ENCODE results near the gene RTF2.
"Not testable (repeated sequence)": the region's sequence is repeated elsewhere in the genome, so short reads cannot be mapped to it uniquely, and the experiment has no call there.

RTF2 gene

GRCh38 chr20:56520180-56520579 is 51.8 kb downstream of the RTF2 start:
- no peak for DNase-seq (ENCODE audit: low read depth)
- no peak overlapping the region for H3K4me3 ChIP-seq (ENCODE audit: low read length)
- peaks cover 46% of the 10 kb centered on the region for H3K36me3 ChIP-seq (ENCODE audit: control insufficient read depth, insufficient read depth, low read length, severe bottlenecking)
- H3K9ac ChIP-seq (ENCODE audit: low read length), result no peak overlapping the region
- peaks cover 7% of the 10 kb centered on the region for H3K9me3 ChIP-seq (ENCODE audit: control insufficient read depth, low read length)
- H3K4me1 ChIP-seq (ENCODE audit: control insufficient read depth, insufficient read depth, low read length), result peaks cover 8% of the 10 kb centered on the region
- H3K27me3 ChIP-seq (replicated peaks; ENCODE audit: control insufficient read depth, insufficient read depth, low read length), result no peaks in the 10 kb centered on the region

GRCh38 chr20:56520746-56521354 is 52.4 kb downstream of the RTF2 start:
- H3K36me3 ChIP-seq (ENCODE audit: control insufficient read depth, insufficient read depth, low read length, severe bottlenecking), result peaks cover 46% of the 10 kb centered on the region
- not testable (repeated sequence) for H3K9me3 ChIP-seq (ENCODE audit: control insufficient read depth, low read length); H3K4me3 ChIP-seq (ENCODE audit: low read length); H3K4me1 ChIP-seq (ENCODE audit: control insufficient read depth, insufficient read depth, low read length); H3K27me3 ChIP-seq (replicated peaks; ENCODE audit: control insufficient read depth, insufficient read depth, low read length); H3K9ac ChIP-seq (ENCODE audit: low read length); DNase-seq (ENCODE audit: low read depth)

- no peak overlapping the region for H3K4me3 ChIP-seq (ENCODE audit: low read length)
Measured at GRCh38 chr20:56522311-56522710, 53.9 kb downstream of the RTF2 start.

GRCh38 chr20:56524444-56524843 is 56.0 kb downstream of the RTF2 start, which contains the start of gene FAM209A:
TSS of gene FAM209A (plus strand) at chr20:56524744. CDS start at chr20:56524809, 65 bp downstream.
- H3K4me3 ChIP-seq (ENCODE audit: low read length); H3K9me3 ChIP-seq (ENCODE audit: control insufficient read depth, low read length); DNase-seq (ENCODE audit: low read depth); H3K4me1 ChIP-seq (ENCODE audit: control insufficient read depth, insufficient read depth, low read length); H3K9ac ChIP-seq (ENCODE audit: low read length); H3K27me3 ChIP-seq (replicated peaks; ENCODE audit: control insufficient read depth, insufficient read depth, low read length): not testable (repeated sequence)
- H3K36me3 ChIP-seq (ENCODE audit: control insufficient read depth, insufficient read depth, low read length, severe bottlenecking), result peaks cover 18% of the 10 kb centered on the region

More at GRCh38 chr20:56522311-56522710, 53.9 kb downstream of the RTF2 start:
- Histone ChIP-seq H3K9me3 (ENCODE audit: control insufficient read depth, low read length) (peaks cover 7% of the 10 kb centered on the region), H3K4me1 (ENCODE audit: control insufficient read depth, insufficient read depth, low read length) (no peaks in the 10 kb centered on the region), H3K9ac (ENCODE audit: low read length) (no peak overlapping the region), H3K36me3 (ENCODE audit: control insufficient read depth, insufficient read depth, low read length, severe bottlenecking) (peaks cover 40% of the 10 kb centered on the region), H3K27me3 (replicated peaks; ENCODE audit: control insufficient read depth, insufficient read depth, low read length) (no peaks in the 10 kb centered on the region)
- DNase-seq (ENCODE audit: low read depth), result no peak

- no peaks in the 10 kb centered on the region for H3K27me3 ChIP-seq (replicated peaks; ENCODE audit: control insufficient read depth, insufficient read depth, low read length)
- no peak for DNase-seq (ENCODE audit: low read depth)
- no peaks in the 10 kb centered on the region for H3K36me3 ChIP-seq (ENCODE audit: control insufficient read depth, insufficient read depth, low read length, severe bottlenecking)
- no peaks in the 10 kb centered on the region for H3K4me1 ChIP-seq (ENCODE audit: control insufficient read depth, insufficient read depth, low read length)
- no peak overlapping the region for H3K4me3 ChIP-seq (ENCODE audit: low read length)
- no peaks in the 10 kb centered on the region for H3K9me3 ChIP-seq (ENCODE audit: control insufficient read depth, low read length)
- no peak overlapping the region for H3K9ac ChIP-seq (ENCODE audit: low read length)
Measured at GRCh38 chr20:56527521-56527920, 59.1 kb downstream of the RTF2 start.

GRCh38 chr20:56532946-56533345 is 64.5 kb downstream of the RTF2 start, which contains the start of gene FAM209B:
TSS of gene FAM209B (plus strand) at chr20:56533246. CDS start at chr20:56533342, 96 bp downstream.
- H3K27me3 ChIP-seq (replicated peaks; ENCODE audit: control insufficient read depth, insufficient read depth, low read length); H3K4me1 ChIP-seq (ENCODE audit: control insufficient read depth, insufficient read depth, low read length); DNase-seq (ENCODE audit: low read depth); H3K4me3 ChIP-seq (ENCODE audit: low read length); H3K36me3 ChIP-seq (ENCODE audit: control insufficient read depth, insufficient read depth, low read length, severe bottlenecking); H3K9me3 ChIP-seq (ENCODE audit: control insufficient read depth, low read length); H3K9ac ChIP-seq (ENCODE audit: low read length): not testable (repeated sequence)

GRCh38 chr20:56537997-56538396 is 69.6 kb downstream of the RTF2 start:
- Histone ChIP-seq H3K27me3 (replicated peaks; ENCODE audit: control insufficient read depth, insufficient read depth, low read length) (no peaks in the 10 kb centered on the region), H3K4me1 (ENCODE audit: control insufficient read depth, insufficient read depth, low read length) (no peaks in the 10 kb centered on the region), H3K36me3 (ENCODE audit: control insufficient read depth, insufficient read depth, low read length, severe bottlenecking) (no peaks in the 10 kb centered on the region), H3K9me3 (ENCODE audit: control insufficient read depth, low read length) (no peaks in the 10 kb centered on the region), H3K9ac (ENCODE audit: low read length) (no peak overlapping the region), H3K4me3 (ENCODE audit: low read length) (no peak overlapping the region)
- no peak for DNase-seq (ENCODE audit: low read depth)

- no peak overlapping the region for H3K9ac ChIP-seq (ENCODE audit: low read length)
- H3K27me3 ChIP-seq (replicated peaks; ENCODE audit: control insufficient read depth, insufficient read depth, low read length), result peaks cover 3% of the 10 kb centered on the region
- H3K4me3 ChIP-seq (ENCODE audit: low read length), result no peak overlapping the region
- no peaks in the 10 kb centered on the region for H3K36me3 ChIP-seq (ENCODE audit: control insufficient read depth, insufficient read depth, low read length, severe bottlenecking)
- no peaks in the 10 kb centered on the region for H3K9me3 ChIP-seq (ENCODE audit: control insufficient read depth, low read length)
- H3K4me1 ChIP-seq (ENCODE audit: control insufficient read depth, insufficient read depth, low read length), result no peaks in the 10 kb centered on the region
- DNase-seq (ENCODE audit: low read depth), result no peak
Measured at GRCh38 chr20:56540415-56540814, 72.0 kb downstream of the RTF2 start.

GRCh38 chr20:56542489-56543030 is 74.1 kb downstream of the RTF2 start:
- Histone ChIP-seq H3K9ac (ENCODE audit: low read length) (no peak overlapping the region), H3K4me3 (ENCODE audit: low read length) (no peak overlapping the region), H3K36me3 (ENCODE audit: control insufficient read depth, insufficient read depth, low read length, severe bottlenecking) (no peaks in the 10 kb centered on the region), H3K27me3 (replicated peaks; ENCODE audit: control insufficient read depth, insufficient read depth, low read length) (peaks cover 10% of the 10 kb centered on the region), H3K4me1 (ENCODE audit: control insufficient read depth, insufficient read depth, low read length) (no peaks in the 10 kb centered on the region), H3K9me3 (ENCODE audit: control insufficient read depth, low read length) (no peaks in the 10 kb centered on the region)
- no peak for DNase-seq (ENCODE audit: low read depth)

GRCh38 chr20:56551571-56551970 is 83.1 kb downstream of the RTF2 start:
- Histone ChIP-seq H3K4me3 (ENCODE audit: low read length) (no peak overlapping the region), H3K9ac (ENCODE audit: low read length) (no peak overlapping the region), H3K9me3 (ENCODE audit: control insufficient read depth, low read length) (peaks cover 12% of the 10 kb centered on the region), H3K27me3 (replicated peaks; ENCODE audit: control insufficient read depth, insufficient read depth, low read length) (peaks cover 19% of the 10 kb centered on the region), H3K36me3 (ENCODE audit: control insufficient read depth, insufficient read depth, low read length, severe bottlenecking) (no peaks in the 10 kb centered on the region), H3K4me1 (ENCODE audit: control insufficient read depth, insufficient read depth, low read length) (peaks cover 8% of the 10 kb centered on the region)
- no peak for DNase-seq (ENCODE audit: low read depth)

- peaks cover 11% of the 10 kb centered on the region for H3K27me3 ChIP-seq (replicated peaks; ENCODE audit: control insufficient read depth, insufficient read depth, low read length)
- no peaks in the 10 kb centered on the region for H3K36me3 ChIP-seq (ENCODE audit: control insufficient read depth, insufficient read depth, low read length, severe bottlenecking)
- peaks cover 9% of the 10 kb centered on the region for H3K9me3 ChIP-seq (ENCODE audit: control insufficient read depth, low read length)
- H3K4me1 ChIP-seq (ENCODE audit: control insufficient read depth, insufficient read depth, low read length), result peaks cover 8% of the 10 kb centered on the region
- H3K4me3 ChIP-seq (ENCODE audit: low read length), result no peak overlapping the region
- no peak overlapping the region for H3K9ac ChIP-seq (ENCODE audit: low read length)
- no peak for DNase-seq (ENCODE audit: low read depth)
Measured at GRCh38 chr20:56552911-56553629, 84.6 kb downstream of the RTF2 start.

Data from adipocyte (in vitro differentiated cells).